ENCODE results near the gene NOC3L.

The NOC3L gene

DNA sequence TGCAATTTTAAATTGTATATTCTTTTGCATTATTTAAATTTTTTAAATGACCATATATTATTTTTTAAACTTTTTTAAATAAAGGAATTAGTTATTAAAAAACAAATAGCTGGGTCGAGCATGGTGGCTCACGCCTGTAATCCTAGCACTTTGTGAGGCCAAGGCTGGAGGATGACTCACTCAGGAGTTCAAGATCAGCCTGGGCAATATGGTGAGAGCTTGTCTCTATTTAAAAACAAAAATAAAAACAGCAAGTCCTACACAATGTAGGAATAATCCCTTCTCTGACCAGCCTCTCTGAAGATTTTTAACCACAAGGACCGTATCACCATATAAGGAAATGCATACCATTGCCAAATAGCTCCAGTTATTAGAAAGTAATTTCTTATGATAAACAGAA, 19.6 kb downstream of the NOC3L start:
- Histone ChIP-seq H3K4me2 (ENCODE audit: low read depth, low read length) (peak overlapping the region; percentile 93; the same call in 1 of the 2 replicates), H3F3A (ENCODE audit: insufficient read depth, low read length) (peaks cover 27% of the 10 kb centered on the region)
- DNase-seq = no peak

DNA sequence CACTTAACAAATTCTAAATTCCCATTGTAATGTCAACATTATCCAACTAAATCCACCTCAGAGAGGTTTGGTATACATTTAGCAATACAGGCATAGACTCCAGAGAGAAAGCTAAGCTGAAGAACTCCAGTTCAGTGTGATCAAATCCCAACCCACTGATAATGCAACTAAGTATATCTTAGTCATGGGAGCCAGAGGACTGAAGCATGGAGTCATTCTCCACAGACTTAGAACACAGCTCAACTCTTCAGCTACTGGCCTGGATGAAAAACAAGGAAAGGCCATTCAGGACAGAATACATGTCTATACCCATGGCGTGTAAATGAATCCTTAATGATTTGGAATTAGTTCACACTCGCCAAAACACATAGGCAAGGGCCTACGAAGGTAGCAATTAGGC, 27.9 kb downstream of the NOC3L start:
- H3K9me3 ChIP-seq (replicated peaks; ENCODE audit: insufficient read depth, low read length) = no peaks in the 10 kb centered on the region
- H3K27me3 ChIP-seq (replicated peaks; ENCODE audit: insufficient read depth, low read length) = no peaks in the 10 kb centered on the region
- no peak overlapping the region for H3K4me3 ChIP-seq (ENCODE audit: low read length)
- no peaks in the 10 kb centered on the region for H4K20me1 ChIP-seq (ENCODE audit: insufficient read depth, low read length)
- TF ChIP-seq EZH2 (optimal IDR thresholded peaks at IDR 0.05; ENCODE audit: low read depth, low read length) (no peak), EZH2phosphoT487 (IDR thresholded peaks at IDR 0.05; ENCODE audit: low read length) (no peak)
- TF ChIP-seq, protein P1, sequence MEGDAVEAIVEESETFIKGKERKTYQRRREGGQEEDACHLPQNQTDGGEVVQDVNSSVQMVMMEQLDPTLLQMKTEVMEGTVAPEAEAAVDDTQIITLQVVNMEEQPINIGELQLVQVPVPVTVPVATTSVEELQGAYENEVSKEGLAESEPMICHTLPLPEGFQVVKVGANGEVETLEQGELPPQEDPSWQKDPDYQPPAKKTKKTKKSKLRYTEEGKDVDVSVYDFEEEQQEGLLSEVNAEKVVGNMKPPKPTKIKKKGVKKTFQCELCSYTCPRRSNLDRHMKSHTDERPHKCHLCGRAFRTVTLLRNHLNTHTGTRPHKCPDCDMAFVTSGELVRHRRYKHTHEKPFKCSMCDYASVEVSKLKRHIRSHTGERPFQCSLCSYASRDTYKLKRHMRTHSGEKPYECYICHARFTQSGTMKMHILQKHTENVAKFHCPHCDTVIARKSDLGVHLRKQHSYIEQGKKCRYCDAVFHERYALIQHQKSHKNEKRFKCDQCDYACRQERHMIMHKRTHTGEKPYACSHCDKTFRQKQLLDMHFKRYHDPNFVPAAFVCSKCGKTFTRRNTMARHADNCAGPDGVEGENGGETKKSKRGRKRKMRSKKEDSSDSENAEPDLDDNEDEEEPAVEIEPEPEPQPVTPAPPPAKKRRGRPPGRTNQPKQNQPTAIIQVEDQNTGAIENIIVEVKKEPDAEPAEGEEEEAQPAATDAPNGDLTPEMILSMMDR (IDR thresholded peaks at IDR 0.05; ENCODE audit: low read length) = no peak
- no peak overlapping the region for H2AFZ ChIP-seq (ENCODE audit: low read length)
- no peaks in the 10 kb centered on the region for H3F3A ChIP-seq (ENCODE audit: insufficient read depth, low read length)
- no peak overlapping the region for H3K9ac ChIP-seq (ENCODE audit: low read length)
- no peaks in the 10 kb centered on the region for H3K79me2 ChIP-seq (ENCODE audit: low read length)
- H3K36me3 ChIP-seq (replicated peaks; ENCODE audit: insufficient read depth, low read length) = peaks cover 16% of the 10 kb centered on the region
- no peaks in the 10 kb centered on the region for H3K4me1 ChIP-seq (ENCODE audit: low read length)
- DNase-seq = no peak
- no peak overlapping the region for H3K4me2 ChIP-seq (ENCODE audit: low read depth, low read length)
- H3K9me2 ChIP-seq (replicated peaks; ENCODE audit: insufficient read depth, low read length) = no peaks in the 10 kb centered on the region
- no peak overlapping the region for H3K27ac ChIP-seq (ENCODE audit: low read length)

More for the DNA sequence above, 19.6 kb downstream of the NOC3L start:
- Histone ChIP-seq H3K36me3 (replicated peaks; ENCODE audit: insufficient read depth, low read length) (no peaks in the 10 kb centered on the region; the same call in 1 of the 2 replicates), H4K20me1 (ENCODE audit: insufficient read depth, low read length) (no peaks in the 10 kb centered on the region), H2AFZ (ENCODE audit: low read length) (no peak overlapping the region), H3K27me3 (replicated peaks; ENCODE audit: insufficient read depth, low read length) (no peaks in the 10 kb centered on the region), H3K9ac (ENCODE audit: low read length) (no peak overlapping the region), H3K9me3 (replicated peaks; ENCODE audit: insufficient read depth, low read length) (no peaks in the 10 kb centered on the region), H3K4me3 (ENCODE audit: low read length) (0 out of 2 replicates have a peak overlapping the region, but pooled peaks have one; percentile 18), H3K79me2 (ENCODE audit: low read length) (peaks cover 37% of the 10 kb centered on the region), H3K4me1 (ENCODE audit: low read length) (peaks cover 38% of the 10 kb centered on the region), H3K27ac (ENCODE audit: low read length) (peak overlapping the region; percentile 94; the same call in 1 of the 2 replicates), H3K9me2 (replicated peaks; ENCODE audit: insufficient read depth, low read length) (no peaks in the 10 kb centered on the region)
- TF ChIP-seq EZH2phosphoT487 (IDR thresholded peaks at IDR 0.05; ENCODE audit: low read length) (no peak), EZH2 (optimal IDR thresholded peaks at IDR 0.05; ENCODE audit: low read depth, low read length) (no peak)

DNA sequence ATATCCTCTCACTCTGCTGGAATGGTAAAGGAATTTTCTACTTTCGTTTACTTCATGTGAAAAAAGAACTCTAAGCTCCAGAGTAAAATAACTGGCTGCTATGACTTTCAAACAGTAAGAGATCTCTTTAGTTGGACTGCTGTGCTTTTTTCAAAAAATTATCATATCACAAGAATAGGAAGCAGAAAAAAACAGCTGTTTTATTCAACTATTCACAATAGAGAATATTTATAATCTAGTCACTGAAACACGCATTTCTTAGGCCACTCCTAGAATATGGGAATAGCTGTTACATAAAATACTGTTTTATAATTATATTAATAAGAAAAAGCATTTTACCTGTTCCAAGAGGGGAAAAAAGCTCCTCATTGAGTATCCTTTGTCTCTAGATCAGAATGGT, 29.7 kb downstream of the NOC3L start:
- Histone ChIP-seq H3K9me3 (replicated peaks; ENCODE audit: insufficient read depth, low read length) (no peaks in the 10 kb centered on the region), H3K27ac (ENCODE audit: low read length) (no peak overlapping the region), H4K20me1 (ENCODE audit: insufficient read depth, low read length) (no peaks in the 10 kb centered on the region), H3K4me2 (ENCODE audit: low read depth, low read length) (no peak overlapping the region), H3K27me3 (replicated peaks; ENCODE audit: insufficient read depth, low read length) (no peaks in the 10 kb centered on the region), H3K9ac (ENCODE audit: low read length) (no peak overlapping the region), H3F3A (ENCODE audit: insufficient read depth, low read length) (no peaks in the 10 kb centered on the region), H2AFZ (ENCODE audit: low read length) (no peak overlapping the region), H3K4me3 (ENCODE audit: low read length) (no peak overlapping the region), H3K4me1 (ENCODE audit: low read length) (no peaks in the 10 kb centered on the region), H3K79me2 (ENCODE audit: low read length) (no peaks in the 10 kb centered on the region), H3K36me3 (replicated peaks; ENCODE audit: insufficient read depth, low read length) (peaks cover 16% of the 10 kb centered on the region), H3K9me2 (replicated peaks; ENCODE audit: insufficient read depth, low read length) (no peaks in the 10 kb centered on the region)
- no peak for DNase-seq
- TF ChIP-seq, protein P1 (IDR thresholded peaks at IDR 0.05; ENCODE audit: low read length) = no peak
- TF ChIP-seq EZH2phosphoT487 (IDR thresholded peaks at IDR 0.05; ENCODE audit: low read length) (no peak), EZH2 (optimal IDR thresholded peaks at IDR 0.05; ENCODE audit: low read depth, low read length) (no peak)

DNA sequence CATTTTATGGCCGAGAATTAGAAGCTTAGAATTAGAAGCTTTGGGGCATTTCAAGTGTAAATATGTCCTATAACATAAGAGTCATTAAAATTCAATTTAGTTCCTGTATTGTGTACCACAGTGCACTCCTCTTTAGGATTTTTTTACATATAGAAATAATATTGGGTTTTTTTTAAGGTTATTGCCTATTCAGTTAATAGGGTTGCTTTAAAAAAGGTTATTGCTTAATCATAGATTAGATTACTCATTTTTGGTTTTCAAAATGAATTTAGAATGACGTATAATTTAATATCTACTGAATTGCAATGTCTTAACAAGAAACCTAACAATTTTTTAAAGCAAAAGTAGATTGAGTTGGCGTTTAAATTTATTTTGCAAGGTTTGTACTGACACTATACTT, 34.1 kb downstream of the NOC3L start:
- H3K4me1 ChIP-seq (ENCODE audit: low read length) = no peaks in the 10 kb centered on the region
- no peaks in the 10 kb centered on the region for H3K9me2 ChIP-seq (replicated peaks; ENCODE audit: insufficient read depth, low read length)
- no peaks in the 10 kb centered on the region for H3K79me2 ChIP-seq (ENCODE audit: low read length)
- no peaks in the 10 kb centered on the region for H3K9me3 ChIP-seq (replicated peaks; ENCODE audit: insufficient read depth, low read length)
- DNase-seq = no peak
- H3K27me3 ChIP-seq (replicated peaks; ENCODE audit: insufficient read depth, low read length) = no peaks in the 10 kb centered on the region
- H3K9ac ChIP-seq (ENCODE audit: low read length) = no peak overlapping the region
- no peak for TF ChIP-seq EZH2 (optimal IDR thresholded peaks at IDR 0.05; ENCODE audit: low read depth, low read length)
- TF ChIP-seq, protein P1 (IDR thresholded peaks at IDR 0.05; ENCODE audit: low read length) = no peak
- no peak for TF ChIP-seq EZH2phosphoT487 (IDR thresholded peaks at IDR 0.05; ENCODE audit: low read length)
- no peak overlapping the region for H3K27ac ChIP-seq (ENCODE audit: low read length)
- peaks cover 5% of the 10 kb centered on the region for H3K36me3 ChIP-seq (replicated peaks; ENCODE audit: insufficient read depth, low read length)
- H4K20me1 ChIP-seq (ENCODE audit: insufficient read depth, low read length) = no peaks in the 10 kb centered on the region
- no peak overlapping the region for H2AFZ ChIP-seq (ENCODE audit: low read length)
- no peaks in the 10 kb centered on the region for H3F3A ChIP-seq (ENCODE audit: insufficient read depth, low read length)
- H3K4me2 ChIP-seq (ENCODE audit: low read depth, low read length) = no peak overlapping the region
- H3K4me3 ChIP-seq (ENCODE audit: low read length) = no peak overlapping the region
